ENCODE results near the gene KRT7.

The KRT7 gene

DNA sequence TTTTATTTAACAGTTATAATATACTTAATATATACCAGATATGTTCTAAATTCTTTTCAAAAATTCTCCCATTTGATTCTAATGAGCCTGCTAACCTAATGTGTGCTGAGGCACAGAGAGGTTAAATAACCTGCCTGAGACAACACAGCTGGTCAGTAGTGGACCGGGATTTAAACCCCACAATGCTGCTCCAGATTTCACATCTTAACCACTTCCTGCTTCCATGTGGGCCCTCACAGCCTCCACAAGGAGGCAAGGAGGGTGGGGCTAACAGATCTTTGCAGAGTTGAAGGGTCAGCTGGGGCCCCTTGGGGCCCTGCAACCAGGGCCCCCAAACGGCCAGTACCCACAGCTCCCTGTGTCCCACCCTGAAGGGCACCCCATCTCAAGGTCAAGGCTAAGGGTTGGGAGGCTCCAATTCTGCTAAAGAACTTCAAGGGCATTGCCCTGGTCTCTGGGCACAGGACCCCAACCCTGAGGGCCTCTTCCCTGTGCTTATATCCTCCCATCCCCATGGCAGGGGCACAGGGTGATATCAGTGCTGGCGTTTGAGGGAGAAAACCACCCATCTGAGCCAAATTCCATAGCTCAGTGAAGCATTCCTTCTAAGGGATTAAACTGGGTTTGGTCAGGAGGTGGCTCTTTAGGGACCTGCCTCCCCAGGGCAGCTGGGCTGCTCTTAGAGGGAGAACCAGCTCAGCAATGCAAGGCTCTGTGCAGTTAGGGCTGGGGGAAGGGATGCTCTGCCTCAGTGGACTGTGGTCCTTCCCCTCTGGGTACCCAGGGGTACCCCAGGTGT lies 43.5 kb upstream of the KRT7 start:
- no peaks in the 10 kb centered on the region for H3K79me2 ChIP-seq (ENCODE audit: insufficient read depth, low read length)
- no peak overlapping the region for H3K9ac ChIP-seq (ENCODE audit: low read length)

DNA sequence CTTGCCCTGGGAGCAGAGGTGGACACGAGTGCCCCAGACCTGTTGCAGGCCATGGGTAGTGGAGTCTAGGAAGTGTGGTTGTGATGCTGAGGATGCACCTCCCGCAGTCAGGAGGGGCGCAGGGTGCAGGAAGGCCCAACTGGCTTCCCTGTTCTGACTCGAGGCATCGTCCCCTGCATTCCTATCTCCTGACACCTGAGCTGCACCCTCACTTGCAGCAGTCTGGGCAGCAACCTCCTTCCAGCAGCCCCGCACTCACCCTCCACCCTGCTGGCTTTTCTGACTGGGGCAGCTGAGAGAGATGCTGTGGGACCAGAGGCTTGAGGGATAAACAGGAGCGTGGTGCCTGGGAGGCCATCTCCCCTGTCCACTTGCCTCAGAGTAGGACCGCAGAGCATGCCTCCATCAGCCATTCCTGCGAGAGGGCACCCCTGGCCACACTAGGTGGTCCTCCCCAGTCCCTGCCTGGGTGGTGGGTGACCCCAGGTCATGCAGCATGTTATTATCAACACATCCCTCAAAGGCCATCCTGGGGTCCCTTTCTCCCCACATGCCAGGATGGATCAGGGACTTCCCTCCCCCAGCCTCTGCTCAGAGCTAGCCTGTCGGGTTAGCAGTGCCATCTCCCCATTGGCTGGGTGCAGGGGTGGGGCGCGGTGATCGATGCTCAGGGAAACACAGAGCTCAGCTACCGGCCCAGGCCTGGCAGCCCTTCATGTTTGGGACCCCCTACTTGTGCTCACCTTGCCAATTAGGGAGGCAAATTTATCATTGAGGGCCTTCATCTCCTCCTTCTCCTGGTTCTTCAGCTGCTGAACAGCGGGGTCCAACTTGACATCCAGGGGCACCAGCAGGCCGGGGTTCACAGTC lies 41.9 kb upstream of the KRT7 start:
- Histone ChIP-seq H3K4me2 (ENCODE audit: low read depth, low read length, poor library complexity, severe bottlenecking) (no peak overlapping the region), H3K27me3 (ENCODE audit: low read length) (no peaks in the 10 kb centered on the region), H3K9me3 (ENCODE audit: insufficient read depth, low read length) (no peaks in the 10 kb centered on the region), H3F3A (ENCODE audit: insufficient read depth) (no peaks in the 10 kb centered on the region), H3K36me3 (ENCODE audit: low read length) (no peaks in the 10 kb centered on the region), H3K79me2 (ENCODE audit: insufficient read depth, low read length) (no peaks in the 10 kb centered on the region), H2AFZ (ENCODE audit: low read depth, low read length, severe bottlenecking) (no peak overlapping the region), H4K20me1 (ENCODE audit: low read depth, low read length) (no peaks in the 10 kb centered on the region), H3K27ac (ENCODE audit: low read depth, low read length) (no peak overlapping the region), H3K4me3 (ENCODE audit: insufficient read depth, low read length, poor library complexity, severe bottlenecking) (no peak overlapping the region), H3K9me2 (replicated peaks; ENCODE audit: insufficient read depth, low read length) (no peaks in the 10 kb centered on the region), H3K9ac (ENCODE audit: low read length) (no peak overlapping the region)
- TF ChIP-seq EZH2phosphoT487 (conservative IDR thresholded peaks at IDR 0.05; ENCODE audit: low read length), result no peak
- TF ChIP-seq, protein P1, sequence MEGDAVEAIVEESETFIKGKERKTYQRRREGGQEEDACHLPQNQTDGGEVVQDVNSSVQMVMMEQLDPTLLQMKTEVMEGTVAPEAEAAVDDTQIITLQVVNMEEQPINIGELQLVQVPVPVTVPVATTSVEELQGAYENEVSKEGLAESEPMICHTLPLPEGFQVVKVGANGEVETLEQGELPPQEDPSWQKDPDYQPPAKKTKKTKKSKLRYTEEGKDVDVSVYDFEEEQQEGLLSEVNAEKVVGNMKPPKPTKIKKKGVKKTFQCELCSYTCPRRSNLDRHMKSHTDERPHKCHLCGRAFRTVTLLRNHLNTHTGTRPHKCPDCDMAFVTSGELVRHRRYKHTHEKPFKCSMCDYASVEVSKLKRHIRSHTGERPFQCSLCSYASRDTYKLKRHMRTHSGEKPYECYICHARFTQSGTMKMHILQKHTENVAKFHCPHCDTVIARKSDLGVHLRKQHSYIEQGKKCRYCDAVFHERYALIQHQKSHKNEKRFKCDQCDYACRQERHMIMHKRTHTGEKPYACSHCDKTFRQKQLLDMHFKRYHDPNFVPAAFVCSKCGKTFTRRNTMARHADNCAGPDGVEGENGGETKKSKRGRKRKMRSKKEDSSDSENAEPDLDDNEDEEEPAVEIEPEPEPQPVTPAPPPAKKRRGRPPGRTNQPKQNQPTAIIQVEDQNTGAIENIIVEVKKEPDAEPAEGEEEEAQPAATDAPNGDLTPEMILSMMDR (IDR thresholded peaks at IDR 0.05; ENCODE audit: insufficient read depth, low read length, poor library complexity, severe bottlenecking), result no peak

More for the DNA sequence above, 43.5 kb upstream of the KRT7 start:
- Histone ChIP-seq H3K27me3 (ENCODE audit: low read length) (no peaks in the 10 kb centered on the region), H3K36me3 (ENCODE audit: low read length) (no peaks in the 10 kb centered on the region), H3K9me2 (replicated peaks; ENCODE audit: insufficient read depth, low read length) (no peaks in the 10 kb centered on the region), H3F3A (ENCODE audit: insufficient read depth) (no peaks in the 10 kb centered on the region), H3K4me3 (ENCODE audit: insufficient read depth, low read length, poor library complexity, severe bottlenecking) (no peak overlapping the region), H4K20me1 (ENCODE audit: low read depth, low read length) (no peaks in the 10 kb centered on the region), H3K27ac (ENCODE audit: low read depth, low read length) (no peak overlapping the region), H2AFZ (ENCODE audit: low read depth, low read length, severe bottlenecking) (no peak overlapping the region), H3K9me3 (ENCODE audit: insufficient read depth, low read length) (no peaks in the 10 kb centered on the region), H3K4me2 (ENCODE audit: low read depth, low read length, poor library complexity, severe bottlenecking) (no peak overlapping the region)
- TF ChIP-seq EZH2phosphoT487 (conservative IDR thresholded peaks at IDR 0.05; ENCODE audit: low read length), result no peak
- TF ChIP-seq, protein P1 (IDR thresholded peaks at IDR 0.05; ENCODE audit: insufficient read depth, low read length, poor library complexity, severe bottlenecking), result no peak

DNA sequence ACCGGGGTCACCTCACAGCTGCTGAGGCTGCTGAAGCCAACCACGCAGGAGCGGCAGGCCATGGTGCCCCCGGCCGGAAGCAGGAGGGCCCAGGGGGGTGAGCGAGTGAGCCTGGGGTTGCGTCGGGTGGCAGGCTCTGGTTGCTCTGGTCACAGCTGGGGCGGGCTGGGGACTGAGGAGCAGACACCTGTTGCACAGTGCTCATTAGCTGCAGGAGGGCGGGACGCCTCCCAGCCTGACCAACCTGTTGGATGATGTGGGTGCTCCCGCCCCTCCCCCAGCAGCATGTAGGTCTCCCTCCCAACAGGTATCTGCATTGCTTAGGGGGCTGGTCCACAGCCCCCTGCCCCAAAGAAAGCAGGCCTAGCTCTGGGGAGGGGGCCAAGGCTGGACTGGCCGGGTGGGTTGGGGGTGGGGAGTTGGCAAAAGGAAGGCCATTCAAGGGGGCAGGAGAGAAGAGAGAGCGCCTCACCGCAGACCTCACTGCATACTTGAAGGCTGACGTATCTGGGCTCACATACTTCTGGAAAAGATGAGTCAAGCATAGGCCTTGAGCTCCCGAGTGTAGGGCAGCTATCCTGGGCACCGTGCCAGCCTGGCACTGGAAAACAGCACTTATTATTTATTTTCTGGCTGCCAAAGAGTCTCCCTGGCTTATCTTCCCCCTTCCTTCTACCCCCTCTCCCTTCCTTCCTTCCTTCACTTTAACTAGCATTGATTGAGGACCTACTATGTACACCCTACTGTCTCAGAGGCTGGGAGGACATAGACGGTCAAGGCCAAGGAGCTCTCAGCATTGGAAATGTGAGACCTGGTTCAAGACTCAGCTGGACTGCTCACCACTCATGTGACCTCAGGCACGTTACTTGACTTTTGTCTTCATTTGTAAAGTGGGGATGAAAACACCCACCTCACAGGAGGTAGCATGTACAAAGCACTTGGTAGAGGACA lies 40.9 kb upstream of the KRT7 start, which contains the start of gene KRT80:
Gene KRT80, minus strand, starts transcription at position 174 of the 951 bp plus-strand sequence. Its CDS starts 112 bp downstream, at position 62.
- Histone ChIP-seq H3K9me2 (replicated peaks; ENCODE audit: insufficient read depth, low read length) (no peaks in the 10 kb centered on the region), H3K4me2 (ENCODE audit: low read depth, low read length, poor library complexity, severe bottlenecking) (no peak within 1 kb of the TSS), H2AFZ (ENCODE audit: low read depth, low read length, severe bottlenecking) (no peak within 1 kb of the TSS), H3K9ac (ENCODE audit: low read length) (no peak within 1 kb of the TSS), H3F3A (ENCODE audit: insufficient read depth) (no peaks in the 10 kb centered on the region), H3K27me3 (ENCODE audit: low read length) (no peaks in the 10 kb centered on the region), H4K20me1 (ENCODE audit: low read depth, low read length) (no peaks in the 10 kb centered on the region), H3K36me3 (ENCODE audit: low read length) (no peaks in the 10 kb centered on the region), H3K4me3 (ENCODE audit: insufficient read depth, low read length, poor library complexity, severe bottlenecking) (no peak within 1 kb of the TSS), H3K27ac (ENCODE audit: low read depth, low read length) (no peak within 1 kb of the TSS), H3K79me2 (ENCODE audit: insufficient read depth, low read length) (no peaks in the 10 kb centered on the region), H3K9me3 (ENCODE audit: insufficient read depth, low read length) (no peaks in the 10 kb centered on the region)
- TF ChIP-seq, protein P1 (IDR thresholded peaks at IDR 0.05; ENCODE audit: insufficient read depth, low read length, poor library complexity, severe bottlenecking), result no peak
- no peak for TF ChIP-seq EZH2phosphoT487 (conservative IDR thresholded peaks at IDR 0.05; ENCODE audit: low read length)
